HCT116 (cell line): ENCODE measurements around the gene NOC2L.

Experiments
- CTCF ChIP-seq, 3 experiments: fragments of 200-600 bp in 1 of 3; sonication (generic) in 1 of 3; IDR thresholded peaks in 2 of 3; conservative IDR thresholded peaks in 1 of 3; 2 replicates each; pipeline ENCODE4 v1.5.1; 2012 to 2017; ENCODE audit warnings: low read depth in 2 of 3, low read length in 2 of 3, antibody characterized with exemption in 1 of 3, borderline replicate concordance in 1 of 3, control low read depth in 1 of 3, mild to moderate bottlenecking in 1 of 3, mixed read lengths in 1 of 3, mixed run types in 1 of 3, moderate library complexity in 1 of 3; ENCODE audit not compliant: insufficient read depth in 1 of 3
- EZH2 ChIP-seq: fragments of 200-600 bp; sonication (generic); IDR thresholded peaks from 2 replicates; pipeline ENCODE4 v1.6.1; 2017; ENCODE audit warnings: antibody characterized with exemption, mixed run types
- EZH2phosphoT487 ChIP-seq: fragments of 200-600 bp; IDR thresholded peaks from 2 replicates; pipeline ENCODE4 v1.6.1; 2018; ENCODE audit warnings: antibody characterized with exemption, borderline replicate concordance
- MAX ChIP-seq: IDR thresholded peaks from 2 replicates; pipeline ENCODE4 v1.6.1; 2012
- POLR2A ChIP-seq: IDR thresholded peaks from 2 replicates; pipeline ENCODE4 v1.7.0; 2011; ENCODE audit warnings: borderline replicate concordance; ENCODE audit not compliant: insufficient read depth, insufficient read length; ENCODE audit errors: extremely low read depth
- POLR2AphosphoS5 ChIP-seq: IDR thresholded peaks from 2 replicates; pipeline ENCODE4 v1.6.1; 2011; ENCODE audit warnings: mild to moderate bottlenecking, low read depth, low read length, moderate library complexity
- RAD21 ChIP-seq: IDR thresholded peaks from 2 replicates; pipeline ENCODE4 v1.6.1; 2012; ENCODE audit warnings: low read depth, mild to moderate bottlenecking
- SIN3A ChIP-seq: IDR thresholded peaks from 2 replicates; pipeline ENCODE4 v1.6.1; 2012; ENCODE audit warnings: low read depth
- SP1 ChIP-seq: IDR thresholded peaks from 2 replicates; pipeline ENCODE4 v1.6.1; 2012; ENCODE audit warnings: low read depth

- no peak for TF ChIP-seq SIN3A
- no peak for TF ChIP-seq POLR2A
- TF ChIP-seq CTCF (IDR thresholded peaks at IDR 0.05 in 2 of 3, conservative IDR thresholded peaks at IDR 0.05 in 1 of 3; ENCODE audit: borderline replicate concordance in 1 of 3, insufficient read depth in 1 of 3, low read depth in 2 of 3, low read length in 2 of 3): no peak
- TF ChIP-seq SP1: no peak
- no peak for TF ChIP-seq MAX
- no peak for TF ChIP-seq EZH2
- no peak for TF ChIP-seq EZH2phosphoT487
- TF ChIP-seq RAD21: no peak
- no peak for TF ChIP-seq POLR2AphosphoS5
These were observed 6.5 kb downstream of the NOC2L start for GRCh38 chr1:952603-953002.
